ENCODE results near the gene NEDD9. TPM values are rescaled to one million over a fixed set of nuclear protein-coding genes. Genes with fewer than 3 reads are reported as not detected.

The NEDD9 gene
- total RNA-seq, 4 donors from 2014 or later, result 34.6 to 82.7 (median 72.3) TPM

DNA sequence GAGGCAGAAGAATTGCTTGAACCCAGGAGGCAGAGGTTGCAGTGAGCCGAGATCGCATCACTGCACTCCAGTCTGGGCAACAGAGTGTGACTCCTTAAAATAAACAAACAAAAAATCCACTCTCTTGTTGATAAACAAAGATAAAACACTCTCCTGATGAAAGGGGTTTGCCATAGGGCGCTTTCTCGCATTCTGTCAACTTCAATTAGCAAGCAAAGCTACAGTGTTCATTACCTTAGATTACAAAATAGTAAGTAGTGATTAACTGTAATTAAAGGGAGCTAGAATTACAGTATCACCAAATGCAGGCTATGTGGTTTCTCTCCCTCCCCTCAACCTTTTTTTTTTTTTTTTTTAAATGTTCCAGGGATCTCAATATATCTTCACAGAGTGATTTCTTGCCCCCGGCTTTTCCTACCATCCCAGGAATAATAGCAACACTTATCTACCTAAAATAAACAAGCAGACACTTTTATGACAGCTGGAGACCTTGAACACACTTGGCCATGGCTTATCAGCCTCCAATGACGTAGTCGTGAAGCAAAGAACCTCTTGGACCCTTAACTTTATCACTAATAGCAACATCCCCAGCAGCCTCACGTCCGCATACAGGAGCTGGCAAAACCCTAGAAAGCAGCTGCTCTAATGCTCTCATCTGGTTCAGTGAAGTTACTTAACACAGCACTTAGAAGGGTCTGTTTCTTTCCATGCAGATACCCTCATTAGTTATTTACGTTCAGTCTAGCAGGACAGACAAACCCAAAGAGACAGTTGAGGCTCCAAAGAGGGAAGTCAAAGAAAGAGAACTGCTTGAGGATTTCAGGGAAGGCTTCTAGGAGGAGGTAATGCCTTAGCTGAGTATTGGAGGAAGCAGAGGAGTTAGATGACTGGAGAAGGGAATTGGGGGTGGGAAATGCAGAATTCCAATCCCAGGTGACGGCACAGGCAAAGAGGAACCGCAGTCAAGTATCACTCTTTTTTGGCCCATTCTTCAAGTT, 37.9 kb upstream of the NEDD9 start:
- Histone ChIP-seq H3K4me1 (peaks cover 6 to 65% (median 46%) of the 10 kb centered on the region in 4 donors), H3K27me3 (no peaks in the 10 kb centered on the region), H3K36me3 (no peaks in the 10 kb centered on the region), H3K4me3 (no peak overlapping the region), H3K27ac (peak overlapping the region; percentile 62 to 82 (median 80)), H3K9me3 (no peaks in the 10 kb centered on the region)
- TF ChIP-seq POLR2AphosphoS5 (IDR thresholded peaks at IDR 0.05), result peak; percentile 55 to 75 (median 71)
- peak; percentile 80 for TF ChIP-seq EP300 (IDR thresholded peaks at IDR 0.05; ENCODE audit: low read depth)
- no peak for TF ChIP-seq CTCF (IDR thresholded peaks at IDR 0.05)
- TF ChIP-seq POLR2A (IDR thresholded peaks at IDR 0.05), result peak; percentile 60
- DNase-seq, result peak; percentile 76
- intact Hi-C loops (cut with DNase I; ENCODE audit: low total_unique reads) (loop anchor here (5.0 kb wide), 1 partner anchor 668 kb away; no protein-coding TSS in a partner anchor), in situ Hi-C loops (cut with MboI; ENCODE audit: low pct_ligation_motif_present in 1 of 4, low pct_unique_long_range_greater_than_20kb in 1 of 4, low sequenced_read_pairs in 3 of 4) (no loop called here)
- 57 to 59% methylated on average over 6 to 12 of the region's 12 CpGs for WGBS, 2 donors (ENCODE audit: low coverage in 1 of 2)

DNA sequence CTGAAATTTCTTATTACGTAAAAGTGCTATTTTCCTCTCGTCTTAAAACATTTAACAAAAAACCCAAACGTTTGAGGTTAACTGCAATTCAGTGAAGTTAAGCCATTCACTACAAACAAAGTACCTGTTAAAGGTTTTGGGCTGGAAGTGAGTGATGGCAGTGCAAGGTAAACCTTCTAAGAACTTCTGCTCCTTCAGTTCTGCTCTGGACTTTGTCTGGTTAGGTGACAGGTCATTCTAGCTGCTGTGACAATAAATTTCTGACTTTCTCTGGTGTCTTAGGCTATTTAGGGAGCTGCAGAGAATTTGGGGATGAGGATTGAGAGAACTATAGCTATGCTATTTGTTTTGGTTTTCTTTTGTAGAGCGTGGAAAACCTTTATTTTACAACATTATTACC, 36.5 kb upstream of the NEDD9 start:
- H3K36me3 ChIP-seq, result no peaks in the 10 kb centered on the region
- no peaks in the 10 kb centered on the region for H3K27me3 ChIP-seq
- no peak for DNase-seq
- 80 to 84% methylated on average over 4 of the region's 4 CpGs for WGBS, 2 donors (ENCODE audit: low coverage in 1 of 2)
- peaks cover 0 to 53% (median 40%) of the 10 kb centered on the region in 4 donors for H3K4me1 ChIP-seq
- intact Hi-C loops (cut with DNase I; ENCODE audit: low total_unique reads), result no loop called here
- H3K9me3 ChIP-seq, result no peaks in the 10 kb centered on the region
- H3K4me3 ChIP-seq, result no peak overlapping the region
- in situ Hi-C loops (cut with MboI; ENCODE audit: low pct_ligation_motif_present in 1 of 4, low pct_unique_long_range_greater_than_20kb in 1 of 4, low sequenced_read_pairs in 3 of 4), result no loop called here
- TF ChIP-seq POLR2A (IDR thresholded peaks at IDR 0.05) (no peak), POLR2AphosphoS5 (IDR thresholded peaks at IDR 0.05) (no peak), CTCF (IDR thresholded peaks at IDR 0.05) (no peak), EP300 (IDR thresholded peaks at IDR 0.05; ENCODE audit: low read depth) (no peak)
- H3K27ac ChIP-seq, result no peak overlapping the region

- Histone ChIP-seq H3K27me3 (no peaks in the 10 kb centered on the region), H3K27ac (no peak overlapping the region), H3K4me1 (peaks cover 0 to 52% (median 31%) of the 10 kb centered on the region in 4 donors), H3K36me3 (no peaks in the 10 kb centered on the region), H3K9me3 (no peaks in the 10 kb centered on the region), H3K4me3 (no peak overlapping the region)
- TF ChIP-seq POLR2AphosphoS5 (IDR thresholded peaks at IDR 0.05) (no peak), POLR2A (IDR thresholded peaks at IDR 0.05) (no peak)
- no peak for DNase-seq
- 68 to 69% methylated on average over 3 of the region's 3 CpGs for whole genome bisulfite sequencing, 2 donors (ENCODE audit: low coverage in 1 of 2)
- intact Hi-C loops (cut with DNase I; ENCODE audit: low total_unique reads), result no loop called here
- in situ Hi-C loops (cut with MboI; ENCODE audit: low pct_ligation_motif_present in 1 of 4, low pct_unique_long_range_greater_than_20kb in 1 of 4, low sequenced_read_pairs in 3 of 4), result no loop called here
Measured at GRCh38 chr6:11266926-11267325, 34.5 kb upstream of the NEDD9 start.

DNA sequence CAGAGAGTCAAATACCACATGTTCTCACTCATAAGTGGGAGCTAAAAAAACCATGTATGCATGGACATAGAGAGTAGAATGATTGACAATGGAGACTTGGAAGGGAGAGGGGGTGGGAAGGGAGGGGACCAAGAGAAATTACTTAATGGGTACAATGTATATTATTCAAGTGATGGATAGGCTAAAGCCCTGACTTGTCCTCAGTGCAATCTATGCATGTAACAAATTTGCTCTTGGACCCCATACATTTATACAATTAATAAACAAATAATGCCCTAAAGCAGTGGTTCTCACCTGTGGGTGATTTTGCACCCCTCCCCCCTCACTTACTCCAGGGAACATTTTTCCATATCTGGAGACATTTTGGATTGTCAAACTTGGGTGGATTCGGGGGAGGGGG, 33.5 kb upstream of the NEDD9 start:
- 95% methylated on average over 1 of the region's 1 CpG; no CpG with 5 or more reads in 1 of the 2 donors for WGBS, 2 donors (ENCODE audit: low coverage in 1 of 2)
- H3K4me1 ChIP-seq, result peaks cover 0 to 44% (median 22%) of the 10 kb centered on the region in 4 donors
- in situ Hi-C loops (cut with MboI; ENCODE audit: low pct_ligation_motif_present in 1 of 4, low pct_unique_long_range_greater_than_20kb in 1 of 4, low sequenced_read_pairs in 3 of 4), result no loop called here
- no peaks in the 10 kb centered on the region for H3K9me3 ChIP-seq
- DNase-seq, result no peak
- TF ChIP-seq POLR2A (IDR thresholded peaks at IDR 0.05) (no peak), EP300 (IDR thresholded peaks at IDR 0.05; ENCODE audit: low read depth) (no peak)
- H3K4me3 ChIP-seq, result no peak overlapping the region
- no peaks in the 10 kb centered on the region for H3K27me3 ChIP-seq
- no peak overlapping the region for H3K27ac ChIP-seq
- H3K36me3 ChIP-seq, result no peaks in the 10 kb centered on the region
- intact Hi-C loops (cut with DNase I; ENCODE audit: low total_unique reads), result no loop called here

GRCh38 chr6:11264100-11264499, 31.6 kb upstream of the NEDD9 start:
- Histone ChIP-seq H3K4me3 (no peak overlapping the region), H3K27me3 (no peaks in the 10 kb centered on the region), H3K27ac (peak overlapping the region in 3 of 4 donors; percentile 33 to 64 (median 53)), H3K36me3 (no peaks in the 10 kb centered on the region), H3K4me1 (peaks cover 0 to 29% (median 8%) of the 10 kb centered on the region in 4 donors), H3K9me3 (no peaks in the 10 kb centered on the region)
- no peak for DNase-seq
- TF ChIP-seq EP300 (IDR thresholded peaks at IDR 0.05; ENCODE audit: low read depth), result no peak
- TF ChIP-seq POLR2A (IDR thresholded peaks at IDR 0.05), result no peak
- TF ChIP-seq POLR2AphosphoS5 (IDR thresholded peaks at IDR 0.05), result no peak
- no peak for TF ChIP-seq CTCF (IDR thresholded peaks at IDR 0.05)
- intact Hi-C loops (cut with DNase I; ENCODE audit: low total_unique reads) (no loop called here), in situ Hi-C loops (cut with MboI; ENCODE audit: low pct_ligation_motif_present in 1 of 4, low pct_unique_long_range_greater_than_20kb in 1 of 4, low sequenced_read_pairs in 3 of 4) (no loop called here)
- 90 to 100% methylated on average over 1 to 6 of the region's 6 CpGs for WGBS, 2 donors (ENCODE audit: low coverage in 1 of 2)
